ENCODE results near the gene PITX1.

The PITX1 gene

DNA sequence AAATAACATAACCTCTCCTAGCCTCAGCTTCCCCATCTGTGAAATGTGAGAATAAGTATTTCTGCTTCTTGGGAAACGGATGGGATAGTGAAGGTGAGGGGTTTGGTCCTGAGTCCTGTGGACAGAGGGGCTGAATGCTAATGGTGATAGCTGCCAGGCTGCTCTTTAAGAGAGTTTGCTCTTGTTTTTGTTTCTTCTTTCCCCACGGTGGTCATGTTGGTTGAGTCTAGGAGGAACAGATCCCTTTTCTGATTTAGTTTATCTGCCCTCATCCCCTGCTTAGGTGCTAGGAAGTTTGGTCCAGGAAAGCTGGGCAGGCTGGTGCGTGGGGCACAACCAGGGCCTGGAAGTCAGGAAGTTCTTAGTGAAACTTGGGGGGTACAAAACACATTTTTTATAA is 7.7 kb upstream of the PITX1 start:
- no peak for DNase-seq (ENCODE audit: low read depth, low spot score)

DNA sequence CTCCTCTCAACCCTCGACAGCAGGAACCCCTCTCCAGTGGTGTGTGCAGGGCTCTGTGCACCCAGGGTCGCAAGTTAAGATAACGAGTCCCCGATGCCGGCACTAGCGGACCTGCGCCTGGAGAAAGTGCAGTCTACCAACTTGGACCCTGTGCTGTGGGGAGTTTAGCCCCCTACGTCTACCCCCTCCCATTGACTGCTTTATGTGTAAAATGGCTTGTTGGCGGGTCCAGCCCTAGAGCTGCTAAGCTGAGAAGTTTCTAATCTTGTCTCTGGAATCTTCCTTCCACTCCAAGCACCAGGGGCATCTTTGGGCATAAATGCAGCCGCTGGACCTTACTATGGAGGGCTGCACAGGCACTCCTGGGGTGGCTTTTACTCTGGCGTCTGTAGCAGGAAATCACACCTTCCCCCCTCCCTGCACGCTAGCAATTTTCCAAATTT is 7.1 kb upstream of the PITX1 start:
- no peak for DNase-seq (ENCODE audit: low read depth, low spot score)

DNA sequence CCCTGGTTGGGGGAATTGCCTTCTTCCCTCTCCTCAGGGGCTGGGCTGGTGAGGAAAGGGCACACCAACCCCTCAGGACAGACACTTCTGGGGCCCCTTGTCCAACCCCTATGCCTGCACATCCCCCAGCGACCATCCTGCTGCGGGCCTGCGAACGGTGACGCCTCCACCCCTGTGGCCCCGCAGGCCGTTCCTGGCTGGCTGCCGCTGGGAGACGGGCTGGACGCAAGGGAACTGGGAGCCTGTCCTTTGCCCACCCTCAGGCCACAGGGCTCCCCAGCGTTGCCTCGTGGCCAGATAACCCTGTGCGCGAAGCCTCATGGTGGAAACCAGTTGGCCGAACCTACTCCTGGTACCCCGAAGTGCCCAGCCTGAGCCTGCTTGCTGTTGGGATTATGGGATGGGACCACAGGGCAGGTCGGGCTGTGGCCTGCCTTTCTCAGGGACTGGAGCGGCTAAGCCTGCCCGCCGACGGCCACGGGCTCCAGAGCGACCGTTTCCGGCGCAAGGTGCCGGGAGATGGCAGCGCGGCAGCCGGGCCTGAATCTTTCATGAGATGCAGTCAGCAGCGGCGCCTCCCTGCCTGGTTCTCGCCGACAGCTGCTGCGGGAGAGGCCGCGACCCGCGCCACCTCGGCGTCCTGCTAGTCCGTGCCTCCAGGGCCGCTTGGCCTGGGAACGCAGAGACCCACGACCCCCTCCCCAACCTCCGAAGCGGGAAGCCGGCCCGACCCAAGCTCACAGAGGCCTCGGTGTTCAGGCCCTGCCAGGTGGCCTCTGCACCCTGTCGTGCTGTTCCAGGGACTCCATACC is 6.5 kb upstream of the PITX1 start:
- no peak for DNase-seq (ENCODE audit: low read depth, low spot score)

DNA sequence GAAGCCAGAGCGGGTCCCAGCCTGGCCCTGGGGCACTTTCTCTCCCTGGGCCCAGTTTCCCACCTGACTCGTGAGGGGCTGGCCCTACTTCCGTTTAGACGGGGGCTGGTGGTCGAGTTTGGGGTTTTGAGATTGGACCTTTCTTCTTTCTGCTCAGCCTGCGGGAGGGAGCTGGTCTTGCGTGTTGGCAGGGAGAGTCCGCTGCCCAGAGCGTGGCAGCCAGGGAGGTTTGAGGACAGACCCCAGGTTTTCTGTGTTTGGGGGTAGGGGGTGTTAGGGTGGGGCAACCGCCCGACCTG is 6.0 kb upstream of the PITX1 start:
- DNase-seq (ENCODE audit: low read depth, low spot score) = no peak

DNA sequence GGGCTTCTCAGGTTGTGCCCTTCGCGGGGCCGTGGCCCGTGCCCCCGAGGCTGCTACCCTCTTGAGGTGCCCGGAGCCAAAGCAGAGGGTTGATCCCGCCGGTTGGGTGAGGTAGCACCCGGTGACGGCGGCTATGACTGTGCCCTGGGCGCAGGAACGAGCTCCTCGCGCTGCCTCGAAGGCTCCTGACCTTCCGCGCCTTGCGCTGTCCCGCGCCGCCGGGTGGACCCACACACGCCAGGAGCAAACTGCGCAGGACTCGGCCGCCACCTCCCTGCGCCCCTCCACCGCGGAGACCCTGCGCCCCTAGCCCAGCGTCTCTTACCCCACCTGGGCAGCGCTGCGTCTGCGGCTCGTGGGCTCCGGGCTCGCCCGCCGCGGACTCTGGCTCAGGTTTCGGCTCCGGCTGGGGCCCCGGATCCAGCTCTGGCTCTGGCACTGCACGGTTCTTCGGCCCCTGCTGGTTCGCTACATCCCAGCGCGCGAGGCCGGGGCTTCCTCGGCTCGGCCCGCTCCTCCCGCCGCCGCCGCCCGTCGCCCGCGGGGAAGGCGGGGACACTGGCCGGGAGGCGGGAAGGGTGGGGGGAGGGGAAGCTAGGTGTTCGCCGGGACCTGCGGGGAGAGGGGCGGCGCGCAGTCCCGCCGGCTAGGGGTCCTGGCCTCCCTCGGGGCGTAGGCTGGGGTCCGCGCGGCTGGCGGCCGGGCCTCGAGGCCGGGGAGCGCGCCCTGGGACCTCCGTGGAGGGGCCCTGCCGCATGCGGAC is 5.4 kb upstream of the PITX1 start:
- DNase-seq (ENCODE audit: low read depth, low spot score) = no peak

DNA sequence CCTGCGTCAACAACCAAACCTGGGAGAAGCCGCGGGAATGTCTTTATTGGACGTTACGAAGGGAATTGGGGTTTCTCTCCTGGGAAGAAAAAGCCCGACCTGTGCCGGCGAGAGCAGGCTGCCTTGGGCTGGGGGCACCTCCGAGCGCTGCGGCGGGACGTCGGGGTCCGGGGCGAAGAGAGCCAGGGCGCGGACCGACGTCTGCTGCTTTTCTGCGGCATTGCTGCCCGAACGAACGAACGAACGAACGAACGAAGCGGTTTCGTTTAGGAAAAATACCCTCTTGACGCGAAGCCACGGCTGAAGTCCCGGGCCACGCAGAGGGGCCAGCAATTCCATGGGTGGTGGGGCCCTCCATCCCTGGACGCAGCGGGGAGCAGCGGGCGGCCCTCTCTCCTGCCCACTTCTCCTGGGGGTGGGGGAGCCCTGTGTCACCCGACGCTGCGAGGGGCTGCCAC is 4.8 kb upstream of the PITX1 start:
- DNase-seq (ENCODE audit: low read depth, low spot score) = no peak

DNA sequence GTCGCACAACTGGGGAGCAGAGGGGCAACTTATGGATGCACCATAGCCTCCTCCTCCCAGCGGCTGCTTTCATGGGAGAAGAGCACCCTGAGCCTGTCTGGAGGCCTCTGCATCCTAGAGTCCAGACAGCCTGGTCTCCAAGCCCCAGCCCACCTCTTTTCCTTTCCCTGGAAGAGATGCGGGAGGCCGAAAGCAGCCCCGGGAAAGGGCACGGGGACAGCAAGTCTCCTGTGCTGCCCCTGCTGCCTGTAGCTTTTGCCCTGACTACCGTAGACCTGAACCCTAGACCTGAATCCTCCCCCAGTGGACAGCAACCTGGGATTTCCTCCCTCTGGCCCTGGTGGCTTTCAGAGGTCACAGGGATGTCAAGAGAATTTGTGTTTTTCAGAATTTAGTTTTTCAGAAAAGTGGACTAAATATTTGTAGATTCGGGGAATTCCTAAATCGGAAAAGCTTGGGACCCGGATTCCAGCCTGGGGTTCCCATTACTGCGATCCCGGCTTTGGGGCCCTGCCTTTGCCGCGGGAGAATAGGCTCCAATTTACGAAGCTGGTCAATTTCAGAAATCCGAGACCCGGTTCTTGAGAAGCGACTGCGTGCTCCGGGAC is 4.3 kb upstream of the PITX1 start:
- no peak for DNase-seq (ENCODE audit: low read depth, low spot score)

DNA sequence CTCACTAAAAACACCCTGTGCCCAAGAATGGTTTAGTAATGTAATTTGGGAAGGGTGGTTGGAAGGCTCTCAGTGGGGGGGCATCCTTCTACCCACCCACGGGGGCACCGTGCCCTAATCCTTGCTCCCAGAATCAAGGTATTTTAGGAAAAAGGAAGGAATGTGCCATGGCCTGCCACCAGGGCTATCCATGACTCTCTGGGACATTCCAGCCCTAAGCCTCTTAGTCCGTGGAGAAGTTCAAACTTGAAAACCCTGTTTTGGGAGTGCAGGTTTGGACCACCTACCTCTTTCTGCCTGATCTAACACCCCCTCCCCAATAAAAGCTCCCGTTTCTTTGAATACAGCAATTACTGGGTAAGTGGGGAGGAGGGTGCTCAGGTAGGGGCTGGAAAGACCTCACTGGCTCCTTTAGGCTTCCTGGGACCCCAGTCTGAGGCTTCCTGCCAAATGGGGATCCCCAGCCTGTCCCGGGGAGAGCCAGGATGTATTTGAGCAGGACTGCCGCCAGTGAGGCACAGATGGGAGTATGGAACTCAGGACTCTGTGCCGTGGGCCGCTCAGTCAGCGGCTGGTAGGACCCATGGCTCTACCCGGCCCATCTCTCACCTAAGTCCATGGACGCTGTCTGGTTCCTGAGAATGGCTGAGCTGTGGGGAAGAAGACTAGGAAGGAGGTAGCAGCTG is 3.6 kb upstream of the PITX1 start:
- DNase-seq (ENCODE audit: low read depth, low spot score) = no peak

DNA sequence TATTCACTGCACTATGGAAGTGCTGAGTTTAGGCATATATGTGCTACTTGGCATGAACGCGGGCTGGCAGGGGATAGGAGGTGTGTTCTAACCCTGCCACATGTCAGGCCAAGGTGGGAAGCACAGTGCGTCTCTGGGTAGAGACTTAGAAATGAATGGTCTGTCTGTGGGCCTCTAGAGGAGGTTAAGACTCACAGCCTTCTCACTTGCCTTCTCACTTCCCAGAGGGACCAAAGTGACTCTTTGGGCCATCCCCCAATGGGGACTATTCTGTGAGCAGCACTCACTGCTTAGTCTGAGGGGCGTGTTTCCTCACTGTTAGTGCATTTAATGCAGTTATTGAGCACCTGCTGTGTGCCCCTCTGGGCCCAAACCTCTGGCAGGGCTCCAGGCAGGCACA is 2.4 kb upstream of the PITX1 start:
- no peak for DNase-seq (ENCODE audit: low read depth, low spot score)

DNA sequence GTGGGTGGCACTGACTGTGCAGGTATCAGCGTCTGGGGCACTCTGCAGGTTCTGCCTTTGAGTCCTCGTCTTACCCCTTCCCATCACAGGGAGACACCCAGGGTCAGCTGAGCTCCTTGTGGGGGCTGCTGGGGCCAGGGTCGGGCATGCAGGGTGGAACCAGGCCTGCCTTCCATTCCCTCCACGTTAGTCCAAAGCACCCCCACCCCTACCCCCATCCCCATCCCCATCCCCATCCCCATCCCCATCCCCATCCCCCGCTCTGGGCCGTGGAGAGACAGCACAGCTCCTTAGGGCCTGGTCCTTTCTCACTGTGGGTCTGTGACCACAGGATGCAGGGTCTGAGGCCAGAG is 1.6 kb upstream of the PITX1 start:
- DNase-seq (ENCODE audit: low read depth, low spot score) = no peak

DNA sequence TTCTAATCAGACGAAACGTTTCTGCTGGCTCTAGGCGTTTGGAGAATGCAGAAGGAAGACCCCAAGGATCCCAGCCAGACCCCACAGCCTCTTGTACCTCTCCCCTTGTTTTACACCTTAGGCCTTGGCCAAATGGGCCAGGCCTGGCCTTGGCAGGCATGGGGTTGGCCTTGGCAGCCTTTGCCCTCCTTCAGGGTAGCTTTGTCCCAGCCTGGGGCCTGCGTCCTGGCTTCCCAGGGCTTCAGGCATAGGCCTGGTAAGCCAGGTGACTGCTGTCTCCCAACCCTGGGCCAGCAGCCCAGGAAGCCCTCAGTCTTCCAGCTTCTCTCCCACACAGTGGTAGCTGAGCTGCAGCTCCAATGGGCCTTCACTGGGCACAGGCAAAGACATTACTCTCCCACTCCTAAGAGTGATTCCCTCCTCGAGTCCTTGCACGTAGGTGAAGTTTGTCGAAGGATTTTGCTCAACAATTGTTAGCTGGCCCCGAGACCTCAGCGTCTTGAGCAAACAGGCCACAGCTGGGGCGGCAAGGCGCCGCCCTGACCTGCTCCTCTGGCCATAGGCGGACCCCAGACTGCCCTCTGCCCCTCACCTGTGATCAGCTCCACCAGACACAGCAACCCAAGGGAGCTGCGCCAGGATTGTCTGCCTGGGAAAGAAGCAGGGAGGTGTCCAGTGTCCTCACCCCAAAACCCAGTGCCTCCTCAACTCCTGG is 1.1 kb upstream of the PITX1 start:
- no peak for DNase-seq (ENCODE audit: low read depth, low spot score)

DNA sequence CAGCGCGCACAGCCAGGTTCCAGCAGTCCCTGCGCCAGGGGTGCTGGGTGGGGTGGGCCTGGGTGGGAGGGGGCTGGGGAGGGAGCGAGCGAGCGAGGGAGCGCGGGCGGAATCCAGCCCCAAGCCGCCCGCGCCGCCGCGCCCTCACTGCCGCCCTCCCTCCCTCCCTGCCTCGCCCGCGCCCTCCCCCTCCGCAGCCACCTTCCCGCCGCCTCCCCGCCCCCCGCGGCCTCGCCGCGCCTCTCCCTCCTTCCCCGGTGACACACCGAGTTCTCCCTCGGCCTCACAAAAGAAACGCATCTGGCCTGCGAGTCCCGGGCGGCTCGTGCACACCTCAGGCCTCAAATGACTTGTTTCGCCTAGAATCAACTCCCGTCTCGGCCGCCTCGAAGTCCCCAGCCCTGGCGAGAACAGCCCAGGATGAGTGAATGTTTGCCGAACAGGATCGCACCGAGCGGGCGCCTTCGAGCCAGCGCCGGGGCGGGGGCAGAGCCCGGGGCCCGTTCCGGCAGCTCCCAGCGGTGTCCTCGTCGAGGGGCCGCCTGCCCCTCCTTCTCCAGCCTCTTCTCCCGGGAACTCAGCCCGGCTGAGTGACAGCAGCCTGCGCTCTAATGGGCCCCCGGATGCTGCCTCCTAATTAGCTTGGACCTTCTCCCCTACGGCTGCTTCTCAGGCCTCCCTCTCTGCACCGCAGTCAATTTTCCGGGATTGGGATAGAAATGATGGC is 371 bp upstream of the PITX1 start:
- DNase-seq (ENCODE audit: low read depth, low spot score) = no peak

DNA sequence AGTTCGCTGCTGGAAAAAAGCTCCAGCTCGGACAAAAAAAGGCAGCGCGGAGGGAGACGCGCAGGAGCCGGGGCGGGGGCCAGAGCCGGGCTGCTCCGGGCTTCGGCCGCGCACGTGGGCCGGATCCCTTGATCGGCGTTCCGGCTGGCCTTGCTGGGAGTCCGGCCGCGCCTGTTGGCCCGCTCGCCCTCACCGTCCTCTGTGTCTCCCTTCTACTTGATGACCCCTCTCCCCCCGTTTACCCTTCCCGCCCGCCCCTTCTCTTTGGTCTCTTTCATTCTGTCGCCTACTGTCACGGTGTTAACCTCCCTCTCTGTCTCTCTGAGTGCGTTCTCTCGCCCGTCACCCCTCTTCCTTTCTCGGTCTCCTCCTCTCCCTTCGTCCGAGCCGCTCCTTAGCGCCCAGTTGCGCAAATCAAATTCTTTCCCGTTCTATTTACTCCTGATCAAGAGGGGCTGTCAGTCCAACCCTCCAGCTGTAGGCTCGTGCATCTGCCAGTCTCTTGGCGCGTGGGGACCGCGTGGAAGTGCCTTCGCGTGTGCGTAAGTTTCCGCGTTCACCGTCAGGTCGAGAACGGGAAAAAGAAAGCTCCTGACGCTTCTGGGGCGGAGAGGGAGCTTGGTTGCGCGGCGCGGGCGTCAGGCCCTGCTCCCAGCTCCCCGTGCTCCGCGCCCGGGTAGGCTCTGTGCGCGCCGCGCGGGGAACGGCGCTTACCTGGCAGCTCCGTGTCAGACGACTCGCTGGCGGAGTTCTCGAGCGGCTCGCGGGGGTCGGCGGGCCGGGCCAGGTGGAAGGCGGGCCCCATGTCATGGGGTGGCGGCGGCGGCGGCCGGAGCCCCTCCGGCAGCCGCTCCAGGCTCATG is 798 bp downstream of the PITX1 start:
- DNase-seq (ENCODE audit: low read depth, low spot score) = no peak

DNA sequence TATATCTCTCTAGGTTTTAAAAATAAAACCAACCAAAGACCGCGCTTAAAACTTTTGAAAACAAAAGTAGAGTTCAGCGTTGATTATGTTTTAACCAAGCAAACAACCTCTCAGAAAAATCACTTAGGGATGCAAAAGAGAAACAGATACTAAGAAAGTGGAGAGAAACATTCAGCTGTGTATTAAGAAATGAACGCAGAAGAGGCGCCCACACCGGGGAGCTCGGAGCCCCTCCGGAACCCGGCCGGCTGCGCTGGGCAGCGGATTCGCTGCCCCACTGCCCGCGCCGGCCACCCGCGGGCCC is 1.4 kb downstream of the PITX1 start:
- no peak for DNase-seq (ENCODE audit: low read depth, low spot score)

DNA sequence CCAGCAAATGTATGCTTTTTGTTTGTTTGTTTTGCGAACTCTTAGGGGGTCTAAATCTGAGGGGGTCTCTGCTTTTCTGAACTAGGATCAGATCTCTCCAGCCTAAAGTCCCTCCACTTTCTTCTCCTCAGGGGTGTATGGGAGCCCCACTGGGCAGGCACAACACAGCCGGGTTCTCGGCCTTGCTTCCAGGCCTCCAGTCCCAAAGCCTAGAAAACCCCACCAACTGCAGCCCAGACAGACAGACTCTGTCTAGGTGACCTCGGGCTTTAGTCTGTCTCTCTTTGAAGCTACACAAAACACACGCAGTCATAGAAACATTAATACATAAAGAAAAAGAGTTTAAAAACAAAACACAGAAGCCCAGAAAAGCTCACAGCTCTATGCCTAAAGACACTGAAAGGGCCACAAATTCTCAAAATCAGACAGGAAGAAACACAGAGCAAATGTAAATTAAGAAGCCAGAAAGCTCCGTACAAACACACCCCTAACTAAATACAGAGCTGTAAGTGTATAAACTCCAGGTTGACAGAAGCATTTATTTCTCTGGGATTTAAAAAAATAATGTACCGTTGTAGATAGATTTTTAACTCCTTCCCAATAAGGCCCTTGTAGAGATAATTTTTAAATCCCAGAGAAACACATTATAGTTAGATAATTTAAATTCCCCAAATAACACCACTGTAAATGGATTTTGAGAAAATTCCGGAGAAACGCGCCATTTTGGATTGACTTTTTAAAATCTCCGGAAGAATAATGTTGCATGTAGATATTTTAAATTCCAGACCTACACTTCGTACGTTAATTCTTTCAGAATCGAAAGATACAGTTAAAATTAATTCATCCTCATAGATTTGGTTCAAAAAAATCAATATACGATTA is 2.0 kb downstream of the PITX1 start:
- no peak for DNase-seq (ENCODE audit: low read depth, low spot score)

DNA sequence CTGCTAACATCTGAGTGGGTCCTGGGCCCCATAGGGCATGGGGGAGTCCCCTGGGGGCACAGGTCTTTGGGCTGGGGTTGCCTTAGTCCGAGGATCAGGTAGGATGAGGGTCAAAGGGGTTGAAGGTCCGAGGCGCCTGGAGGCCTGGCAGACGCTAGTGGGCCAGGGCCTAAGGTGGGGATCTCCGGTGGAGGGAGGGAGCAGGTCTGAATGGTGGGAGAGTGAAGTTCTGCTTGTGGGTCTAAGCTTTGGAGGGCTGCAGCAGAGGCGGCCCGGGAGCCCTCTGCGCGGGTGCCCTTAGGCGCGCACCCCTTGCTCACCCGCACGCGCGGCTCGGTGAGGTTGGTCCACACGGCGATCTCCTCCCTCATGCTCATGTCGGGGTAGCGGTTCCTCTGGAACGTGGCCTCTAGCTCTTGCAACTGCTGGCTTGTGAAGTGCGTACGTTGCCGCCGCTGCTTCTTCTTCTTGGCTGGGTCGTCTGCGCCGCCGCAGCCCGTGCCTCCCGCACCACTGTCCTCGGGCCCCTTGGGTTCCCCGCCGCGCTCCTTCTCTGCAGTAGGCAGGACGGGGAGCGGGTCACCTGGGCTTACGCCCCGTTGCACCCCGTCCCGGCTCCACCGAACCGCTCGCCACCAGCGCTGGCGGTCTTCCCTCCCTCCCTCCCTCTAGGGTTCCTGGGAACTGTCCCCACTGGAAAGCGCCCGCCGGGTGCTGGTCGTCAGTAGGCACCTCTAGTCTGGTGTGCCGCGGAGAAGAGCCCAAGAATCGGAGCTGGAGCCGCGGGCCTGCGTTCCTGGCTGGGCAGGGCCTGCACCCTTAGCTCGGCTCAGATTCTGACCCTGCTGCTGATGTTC is 2.8 kb downstream of the PITX1 start:
- DNase-seq (ENCODE audit: low read depth, low spot score) = no peak

DNA sequence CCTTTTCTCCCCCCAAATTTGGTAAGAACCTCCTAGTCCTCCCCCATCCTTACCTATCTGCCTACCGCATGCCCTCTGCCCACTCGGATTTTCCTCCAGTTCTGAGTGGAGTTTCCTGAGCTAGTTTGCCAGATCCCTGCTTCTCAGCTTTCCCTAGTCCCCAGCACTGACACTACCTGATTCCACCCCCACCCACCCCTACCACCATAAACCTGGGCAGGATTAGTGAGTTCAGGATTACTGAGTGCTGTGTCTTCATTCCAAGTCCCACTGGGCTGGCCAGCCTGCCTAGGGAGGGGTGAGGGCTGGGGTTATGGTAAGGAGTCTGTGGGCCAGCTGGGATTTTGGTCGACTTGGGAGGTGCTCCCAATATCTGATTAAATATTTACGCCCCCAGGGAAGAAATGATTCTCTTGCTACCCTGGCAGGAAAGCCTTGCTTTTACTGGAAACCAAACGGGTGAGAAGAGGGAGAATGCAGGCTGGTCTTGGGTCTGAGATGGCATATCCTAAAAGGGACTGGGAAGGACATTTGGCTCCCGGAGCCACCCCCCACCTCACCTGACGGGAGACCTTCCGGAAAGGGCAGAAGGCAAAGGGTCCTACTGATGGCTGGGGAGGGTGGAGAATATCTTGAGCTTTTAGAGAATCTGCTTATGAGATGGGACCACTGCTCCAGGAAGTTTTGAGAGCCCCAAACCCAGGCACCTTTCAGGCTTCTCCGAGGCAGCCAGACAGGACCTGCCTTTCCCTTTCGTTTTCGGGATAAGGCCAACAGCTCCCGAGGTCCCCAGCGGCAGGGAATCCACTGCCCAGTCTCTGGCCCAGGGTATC is 3.7 kb downstream of the PITX1 start:
- DNase-seq (ENCODE audit: low read depth, low spot score) = no peak

Data from smooth muscle cell of the brain vasculature (primary cell).